Adrenal gland (tissue), 5 donors: ENCODE data around the gene SREBF2.

ENCODE experiments used
- CTCF ChIP-seq, 6 experiments: fragments of 450-650 bp in 4 of 6; fragments of 200-600 bp in 2 of 6; sonication (generic) in 1 of 6; IDR thresholded peaks; 1 replicate in 5 of 6; 2 replicates in 1 of 6; pipeline versions ENCODE4 v1.5.1 to v1.8.0; 2016 to 2021; ENCODE audit warnings: antibody characterized with exemption in 6 of 6, mild to moderate bottlenecking in 2 of 6, moderate library complexity in 1 of 6
- POLR2A ChIP-seq, 2 donors: fragments of 450-650 bp; IDR thresholded peaks; one replicate each; pipeline ENCODE4 v1.6.1; 2017; ENCODE audit warnings: antibody characterized with exemption in 2 of 2, mild to moderate bottlenecking in 2 of 2, moderate library complexity in 1 of 2
- donor health status: DM: no; HTN: no; CAD: no.

GRCh38 chr22:41922328-41922727, 89.4 kb downstream of the SREBF2 start:
- TF ChIP-seq CTCF (IDR thresholded peaks at IDR 0.05), result no peak
- TF ChIP-seq POLR2A (IDR thresholded peaks at IDR 0.05), result no peak
